Liver (tissue), 9 donors: ENCODE results near the gene FAM118A. TPM values are rescaled to one million over a fixed set of nuclear protein-coding genes. Genes with fewer than 3 reads are reported as not detected.
A peak's percentile ranks its signal among the peaks of the same experiment; 100 is the strongest.

ENCODE experiments used
- DNase-seq: peaks from one replicate; pipeline ENCODE4 v3.0.0-alpha.2; 2017; ENCODE audit warnings: low spot score
- H3K27ac ChIP-seq, 2 donors: one replicate each; pipeline ENCODE4 v1.7.0; 2013; ENCODE audit warnings: inconsistent platforms in 2 of 2, low read length in 2 of 2, control low read depth in 1 of 2, low read depth in 1 of 2, mild to moderate bottlenecking in 1 of 2
- H3K27me3 ChIP-seq, 4 donors: one replicate each; pipeline versions ENCODE4 v1.6.1 to v1.7.0; 2013; ENCODE audit warnings: low read length in 3 of 4, inconsistent platforms in 1 of 4, mild to moderate bottlenecking in 1 of 4, moderate library complexity in 1 of 4; ENCODE audit not compliant: control insufficient read depth in 4 of 4, insufficient read depth in 4 of 4
- H3K36me3 ChIP-seq, 4 donors: one replicate each; pipeline versions ENCODE4 v1.6.1 to v1.7.0; 2013; ENCODE audit warnings: low read length in 3 of 4, mild to moderate bottlenecking in 3 of 4, low read depth in 1 of 4, moderate library complexity in 1 of 4; ENCODE audit not compliant: control insufficient read depth in 4 of 4, insufficient read depth in 3 of 4
- H3K4me1 ChIP-seq, 4 donors: one replicate each; pipeline versions ENCODE4 v1.6.1 to v1.7.0; 2013; ENCODE audit warnings: low read length in 3 of 4, mild to moderate bottlenecking in 3 of 4, moderate library complexity in 1 of 4; ENCODE audit not compliant: control insufficient read depth in 4 of 4, insufficient read depth in 4 of 4
- H3K4me3 ChIP-seq, 3 donors: one replicate each; pipeline versions ENCODE4 v1.6.1 to v1.7.0; 2013; ENCODE audit warnings: low read length in 3 of 3, control low read depth in 1 of 3, low read depth in 1 of 3, mild to moderate bottlenecking in 1 of 3
- H3K9ac ChIP-seq, 2 donors: one replicate each; pipeline ENCODE4 v1.7.0; 2013; ENCODE audit warnings: low read length in 2 of 2, mild to moderate bottlenecking in 2 of 2, moderate library complexity in 2 of 2, control low read depth in 1 of 2, low read depth in 1 of 2
- H3K9me3 ChIP-seq, 4 donors: one replicate each; pipeline versions ENCODE4 v1.6.1 to v1.7.0; 2013; ENCODE audit warnings: low read length in 3 of 4; ENCODE audit not compliant: control insufficient read depth in 4 of 4
- ATF3 ChIP-seq: IDR thresholded peaks from 2 replicates; pipeline ENCODE4 v1.6.1; 2016; ENCODE audit warnings: antibody characterized with exemption
- CTCF ChIP-seq: fragments of 150-350 bp; IDR thresholded peaks from 2 replicates; pipeline ENCODE4 v1.5.1; 2017; ENCODE audit warnings: improper control_type of control experiment, low read depth, low read length; ENCODE audit not compliant: missing input control
- EGR1 ChIP-seq, 2 donors: IDR thresholded peaks; 2 replicates each; pipeline ENCODE4 v1.6.1; 2016 to 2018; ENCODE audit warnings: antibody characterized with exemption in 2 of 2, low read depth in 2 of 2
- FOXA1 ChIP-seq: IDR thresholded peaks from 2 replicates; pipeline ENCODE4 v1.6.1; 2016; ENCODE audit warnings: antibody characterized with exemption
- FOXA2 ChIP-seq: IDR thresholded peaks from 2 replicates; pipeline ENCODE4 v1.6.1; 2016; ENCODE audit warnings: antibody characterized with exemption
- GABPA ChIP-seq, 2 donors: IDR thresholded peaks in 1 of 2; conservative IDR thresholded peaks in 1 of 2; 2 replicates each; pipeline ENCODE4 v1.6.1; 2016; ENCODE audit warnings: antibody characterized with exemption in 2 of 2, mild to moderate bottlenecking in 1 of 2, moderate library complexity in 1 of 2
- HNF4A ChIP-seq, 2 donors: conservative IDR thresholded peaks; 2 replicates each; pipeline ENCODE4 v1.6.1; 2016; ENCODE audit warnings: antibody characterized with exemption in 2 of 2, mild to moderate bottlenecking in 2 of 2
- HNF4G ChIP-seq: IDR thresholded peaks from 2 replicates; pipeline ENCODE4 v1.6.1; 2016; ENCODE audit warnings: antibody characterized with exemption
- JUND ChIP-seq, 2 donors: IDR thresholded peaks; 2 replicates each; pipeline ENCODE4 v1.6.1; 2016; ENCODE audit warnings: antibody characterized with exemption in 2 of 2
- MAX ChIP-seq: IDR thresholded peaks from 2 replicates; pipeline ENCODE4 v1.6.1; 2016; ENCODE audit warnings: antibody characterized with exemption
- NR2F2 ChIP-seq: IDR thresholded peaks from 2 replicates; pipeline ENCODE4 v1.6.1; 2016; ENCODE audit warnings: antibody characterized with exemption
- RAD21 ChIP-seq, 2 donors: IDR thresholded peaks; 2 replicates each; pipeline ENCODE4 v1.6.1; 2016; ENCODE audit warnings: antibody characterized with exemption in 2 of 2, mild to moderate bottlenecking in 2 of 2
- REST ChIP-seq: IDR thresholded peaks from 2 replicates; pipeline ENCODE4 v1.6.1; 2016; ENCODE audit warnings: antibody characterized with exemption, mild to moderate bottlenecking
- RXRA ChIP-seq, 2 donors: IDR thresholded peaks; 2 replicates each; pipeline ENCODE4 v1.6.1; 2017 to 2018; ENCODE audit warnings: antibody characterized with exemption in 2 of 2, mild to moderate bottlenecking in 1 of 2
- SP1 ChIP-seq: IDR thresholded peaks from 2 replicates; pipeline ENCODE4 v1.6.1; 2018; ENCODE audit warnings: antibody characterized with exemption, mild to moderate bottlenecking
- TAF1 ChIP-seq: conservative IDR thresholded peaks from 2 replicates; pipeline ENCODE4 v1.6.1; 2016; ENCODE audit warnings: antibody characterized with exemption, mild to moderate bottlenecking
- YY1 ChIP-seq: IDR thresholded peaks from 2 replicates; pipeline ENCODE4 v1.6.1; 2016; ENCODE audit warnings: antibody characterized with exemption, mild to moderate bottlenecking
- ZBTB33 ChIP-seq: IDR thresholded peaks from 2 replicates; pipeline ENCODE4 v1.6.1; 2016; ENCODE audit warnings: antibody characterized with exemption
- WGBS: extraction: QIAGEN DNeasy Blood & Tissue Kit; methylation state at CpG from one replicate; pipeline ENCODE4 v1.1.7; 2013; 5-methylcytosine and 5-hydroxymethylcytosine counted together
- polyA plus RNA-seq, 2 donors: library from polyadenylated mRNA; stranded (reverse) in 1 of 2; unstranded in 1 of 2; fragments of 200-250 nt in 1 of 2; fragments of >200 nt in 1 of 2; fragmentation: Nextera tagmentation in 1 of 2; extraction: Ambion mirVana in 1 of 2; gene quantifications; one replicate each; pipeline versions ENCODE4 v1.2.1 to v1.2.3, GENCODE V29; 2013 to 2015
- total RNA-seq, 2 donors: library from RNA; depleted of rRNA; stranded (reverse); fragments of >200 nt; gene quantifications; one replicate each; pipeline ENCODE4 v1.2.3, GENCODE V29; 2014
- donor health status: healthy.
- donor health status: healthy.
- donor health status: healthy.
- donor health status: healthy.
- donor health status: healthy.

Gene FAM118A
- total and polyA plus RNA-seq, 4 donors = 4.7 to 36.0 (median 5.6) TPM

DNA sequence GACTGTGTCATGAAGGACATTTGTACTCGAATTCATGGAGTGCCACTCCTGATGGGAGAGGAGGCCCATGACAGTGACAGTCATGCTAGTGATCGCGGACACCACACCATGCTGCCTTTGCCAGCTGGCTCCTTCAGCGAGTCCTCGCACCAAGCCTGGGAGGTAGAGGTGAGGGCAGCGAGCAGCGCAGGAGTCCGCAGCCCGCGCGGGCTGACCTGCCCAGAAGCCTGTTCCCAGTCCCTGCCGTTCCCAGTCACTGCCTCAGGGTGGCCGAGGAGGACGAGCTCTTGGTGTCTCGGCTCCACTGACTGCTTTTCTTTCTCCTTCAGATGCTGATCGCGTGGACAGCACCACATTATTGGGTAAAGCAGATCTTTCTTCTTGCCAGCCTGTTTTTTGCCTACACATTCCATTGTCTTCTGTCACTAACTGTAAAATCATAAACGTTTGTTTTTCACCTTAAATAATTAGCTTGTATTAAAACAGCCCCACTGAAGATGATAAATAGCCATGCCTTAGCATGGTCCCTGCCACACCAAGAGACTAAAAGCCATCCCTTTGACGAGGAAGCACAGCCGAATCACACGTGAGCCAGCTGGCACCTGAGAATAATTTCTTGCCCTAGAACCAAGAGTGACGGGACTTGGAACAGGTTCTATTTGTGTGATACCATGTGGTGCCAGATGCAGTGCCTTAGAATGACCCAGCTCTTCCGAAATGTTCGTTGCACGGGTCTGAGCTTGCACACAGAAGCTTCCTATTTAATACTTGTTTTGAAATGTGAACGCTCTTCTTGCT is 25.5 kb downstream of the FAM118A start (continued):
- TF ChIP-seq ZBTB33 = no peak
- TF ChIP-seq GABPA (IDR thresholded peaks at IDR 0.05 in 1 of 2, conservative IDR thresholded peaks at IDR 0.05 in 1 of 2) = no peak
- no peak for TF ChIP-seq NR2F2
- TF ChIP-seq CTCF = peak; percentile 48
- no peak for TF ChIP-seq HNF4G
- TF ChIP-seq MAX = peak; percentile 71

DNA sequence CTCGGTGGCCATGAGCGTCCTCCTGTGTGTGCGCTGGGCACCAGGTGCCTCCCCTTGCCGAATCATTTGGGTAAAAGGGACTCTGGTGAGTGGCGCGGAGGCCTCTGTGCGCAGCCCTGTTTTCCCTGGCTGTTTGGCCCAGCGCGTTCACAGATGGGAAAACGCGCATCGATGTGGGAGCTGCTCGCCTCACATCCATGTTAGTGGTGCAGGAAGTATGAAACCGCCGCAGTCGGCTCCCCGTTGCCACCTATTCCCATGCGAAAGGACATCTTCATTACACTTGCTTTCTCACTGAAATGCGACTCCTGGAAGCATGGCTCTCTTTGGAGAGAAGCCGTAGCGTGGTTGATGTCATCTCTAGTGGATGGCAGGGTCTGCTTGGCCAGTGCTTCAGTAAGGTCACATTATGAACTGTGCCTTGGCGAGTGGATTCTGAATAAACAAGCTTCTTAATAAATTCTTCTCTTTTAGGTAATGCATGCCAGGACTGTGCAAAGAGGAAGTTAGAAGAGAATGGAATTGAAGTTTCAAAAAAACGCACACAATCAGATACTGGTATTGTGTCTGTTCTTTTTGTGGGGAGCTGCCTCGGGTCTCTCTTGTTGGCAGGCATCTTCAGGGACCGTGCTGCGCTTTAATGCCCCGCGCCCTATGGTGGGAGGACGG is 26.3 kb downstream of the FAM118A start:
- H3K9ac ChIP-seq = no peak overlapping the region
- TF ChIP-seq HNF4A (conservative IDR thresholded peaks at IDR 0.05) (no peak), ATF3 (no peak), TAF1 (no peak), YY1 (no peak), CTCF (no peak), SP1 (no peak), EGR1 (IDR thresholded peaks at IDR 0.05; ENCODE audit: low read depth in 2 of 2) (no peak), RXRA (IDR thresholded peaks at IDR 0.05) (no peak), FOXA2 (no peak), MAX (no peak), JUND (IDR thresholded peaks at IDR 0.05) (no peak), FOXA1 (no peak), REST (no peak), GABPA (IDR thresholded peaks at IDR 0.05 in 1 of 2, conservative IDR thresholded peaks at IDR 0.05 in 1 of 2) (no peak), ZBTB33 (no peak), NR2F2 (no peak), HNF4G (no peak), RAD21 (IDR thresholded peaks at IDR 0.05) (no peak)
- peak overlapping the region in 1 of 2 donors; percentile 66 for H3K27ac ChIP-seq
- no peak overlapping the region for H3K4me3 ChIP-seq
- H3K36me3 ChIP-seq = peaks cover 0 to 8% (median 4%) of the 10 kb centered on the region in 4 donors
- peaks cover 7 to 36% (median 31%) of the 10 kb centered on the region in 4 donors for H3K4me1 ChIP-seq
- WGBS = 88% methylated on average over 29 of the region's 29 CpGs
- DNase-seq = no peak
- H3K27me3 ChIP-seq = no peaks in the 10 kb centered on the region
- H3K9me3 ChIP-seq = no peaks in the 10 kb centered on the region
